Suppressor macrophage (primary cell): ENCODE results near the gene FAM193B.
"Not testable (repeated sequence)": the region's sequence is repeated elsewhere in the genome, so short reads cannot be mapped to it uniquely, and the experiment has no call there.

Experiments
- DNase-seq, 4 experiments: peaks; one replicate each; pipeline ENCODE4 v3.0.0-alpha.2; 2020 to 2022

The FAM193B gene

GRCh38 chr5:177537389-177538361, 16.7 kb downstream of the FAM193B start:
- no peak for DNase-seq

DNA sequence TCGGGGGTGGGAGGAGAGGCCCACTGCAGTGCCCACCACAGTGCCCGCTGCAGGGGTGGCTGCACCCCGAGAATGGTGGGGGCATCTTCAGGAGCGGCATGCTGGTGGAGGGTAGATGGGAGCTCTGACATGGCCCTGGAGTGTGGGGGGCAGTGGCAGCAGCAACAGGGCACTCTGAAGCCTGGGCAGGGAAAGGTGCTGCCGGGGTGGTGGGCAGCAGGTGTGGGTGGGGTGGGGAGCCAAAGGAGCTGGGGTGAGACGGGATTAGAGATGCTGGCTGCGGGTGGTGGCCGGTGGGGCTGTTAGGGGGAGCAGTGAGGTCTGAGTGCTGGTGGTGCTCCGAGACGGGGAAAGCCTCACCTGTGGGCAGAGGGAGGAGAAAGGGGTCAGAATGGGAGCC, 18.0 kb downstream of the FAM193B start:
- DNase-seq = no peak

GRCh38 chr5:177535125-177535524, 19.2 kb downstream of the FAM193B start:
- no peak for DNase-seq

DNA sequence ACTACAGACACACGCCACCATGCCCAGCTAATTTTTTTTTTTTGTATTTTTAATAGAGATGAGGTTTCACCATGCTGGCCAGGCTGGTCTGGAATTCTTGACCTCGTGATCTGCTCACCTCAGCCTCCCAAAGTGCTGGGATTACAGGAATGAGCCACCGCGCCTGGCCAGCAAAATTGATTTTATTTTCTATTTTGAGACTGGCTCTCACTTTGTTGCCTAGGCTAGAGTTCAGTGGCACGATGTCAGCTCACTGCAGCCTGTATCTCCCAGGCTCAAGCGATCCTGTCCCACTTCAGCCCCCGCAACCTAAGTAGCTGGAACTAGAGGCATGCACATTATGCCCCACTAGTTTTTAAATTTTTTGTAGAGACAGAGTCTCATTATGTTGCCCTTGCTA, 19.9 kb downstream of the FAM193B start:
- DNase-seq = not testable (repeated sequence)

DNA sequence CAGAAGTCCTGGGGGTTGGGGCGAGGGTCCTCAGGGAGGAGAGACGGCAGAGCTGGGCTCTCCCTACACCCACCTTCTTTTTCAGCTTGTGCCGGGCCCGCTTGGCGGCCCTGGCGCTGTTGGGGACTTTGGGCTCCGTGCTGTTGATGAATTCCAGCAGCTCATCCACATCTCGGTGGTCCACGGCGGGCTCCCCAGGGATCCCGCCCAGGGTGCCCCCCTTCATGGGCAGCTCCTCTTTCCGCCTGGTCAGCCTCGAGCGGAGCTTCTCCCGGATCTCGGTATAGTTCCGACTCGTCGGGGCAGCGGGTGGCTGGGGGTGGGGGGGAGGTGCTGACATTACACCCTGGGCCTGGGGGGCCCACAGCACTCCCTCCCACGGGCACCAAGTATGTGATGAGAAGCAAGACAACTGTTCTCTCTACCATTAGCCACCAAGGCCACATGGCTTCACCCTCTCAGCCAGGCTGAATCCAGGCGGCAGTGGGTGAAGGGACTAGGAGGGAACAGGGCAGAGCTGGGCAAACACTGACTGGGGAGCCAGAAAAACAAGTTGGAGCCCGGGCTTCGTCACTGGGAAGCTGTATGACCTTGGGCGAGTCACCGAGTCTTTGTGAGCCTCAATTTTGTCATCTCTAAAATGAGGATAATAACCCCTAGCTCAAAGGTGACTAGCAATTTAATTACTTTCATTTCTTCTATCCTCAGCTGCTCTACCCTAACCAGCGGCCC, 23.0 kb downstream of the FAM193B start:
- no peak for DNase-seq

DNA sequence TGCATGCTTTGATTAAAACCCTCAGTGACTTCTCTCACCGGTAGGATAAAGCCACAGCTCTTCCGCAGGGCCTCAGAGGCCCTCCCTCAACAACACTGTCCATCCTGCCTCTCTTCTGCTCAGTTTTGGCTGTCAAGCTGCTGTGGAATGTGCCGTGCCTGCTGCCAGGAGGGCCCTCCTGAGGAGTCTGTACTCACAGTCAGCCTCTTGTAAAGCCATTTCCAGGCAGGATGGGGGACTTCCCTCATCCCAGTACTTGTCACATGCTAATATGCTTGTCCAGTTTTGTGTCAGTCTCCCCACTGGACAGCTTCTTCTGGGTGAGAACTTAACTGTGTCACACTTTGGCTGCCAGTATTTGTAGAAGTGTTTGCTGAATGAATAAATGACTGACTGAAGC, 23.7 kb downstream of the FAM193B start:
- no peak for DNase-seq

GRCh38 chr5:177529247-177530203, 24.8 kb downstream of the FAM193B start:
- no peak for DNase-seq

- no peak for DNase-seq
Observed at GRCh38 chr5:177528631-177529030, 25.7 kb downstream of the FAM193B start.

DNA sequence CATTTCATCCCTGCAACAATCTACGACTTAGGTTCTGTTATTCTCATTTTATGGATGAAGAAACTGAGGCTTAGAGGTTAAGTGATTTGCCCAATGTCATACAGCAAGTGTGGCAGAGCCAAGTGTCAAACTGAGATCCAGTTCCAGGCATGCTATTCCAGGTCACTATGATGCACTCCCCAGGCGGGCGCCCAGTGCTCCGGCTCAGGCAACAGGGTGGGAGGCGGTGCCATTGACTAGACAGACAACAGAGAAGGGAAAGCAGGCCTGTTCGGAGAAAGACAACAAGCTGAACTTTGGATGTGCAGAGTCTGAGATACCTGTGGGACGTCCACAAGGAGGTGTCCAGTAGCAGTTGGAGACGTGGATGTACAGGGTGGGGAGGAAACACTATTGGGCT, 26.8 kb downstream of the FAM193B start:
- no peak for DNase-seq

DNA sequence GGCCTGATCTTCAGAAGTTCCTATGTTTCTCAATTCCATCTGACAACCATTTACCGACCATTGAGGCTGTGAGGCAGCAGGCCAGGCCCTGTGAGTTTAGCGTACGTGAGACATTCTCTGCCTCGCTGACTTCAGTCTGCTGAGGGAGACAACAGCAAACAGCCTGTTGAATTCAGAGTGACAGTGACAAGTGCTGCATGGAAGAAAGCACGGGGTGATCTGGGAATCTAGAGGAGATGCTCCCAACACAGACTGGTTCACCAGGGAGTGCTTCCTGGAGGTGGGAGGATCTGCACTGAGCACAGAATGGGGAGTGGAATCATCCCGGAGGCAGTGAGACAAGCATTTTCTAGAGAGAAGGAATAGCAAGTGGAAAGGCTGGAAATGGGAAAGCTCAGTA, 27.6 kb downstream of the FAM193B start:
- no peak for DNase-seq

- DNase-seq = no peak
Observed at GRCh38 chr5:177526191-177526590, 28.2 kb downstream of the FAM193B start.

DNA sequence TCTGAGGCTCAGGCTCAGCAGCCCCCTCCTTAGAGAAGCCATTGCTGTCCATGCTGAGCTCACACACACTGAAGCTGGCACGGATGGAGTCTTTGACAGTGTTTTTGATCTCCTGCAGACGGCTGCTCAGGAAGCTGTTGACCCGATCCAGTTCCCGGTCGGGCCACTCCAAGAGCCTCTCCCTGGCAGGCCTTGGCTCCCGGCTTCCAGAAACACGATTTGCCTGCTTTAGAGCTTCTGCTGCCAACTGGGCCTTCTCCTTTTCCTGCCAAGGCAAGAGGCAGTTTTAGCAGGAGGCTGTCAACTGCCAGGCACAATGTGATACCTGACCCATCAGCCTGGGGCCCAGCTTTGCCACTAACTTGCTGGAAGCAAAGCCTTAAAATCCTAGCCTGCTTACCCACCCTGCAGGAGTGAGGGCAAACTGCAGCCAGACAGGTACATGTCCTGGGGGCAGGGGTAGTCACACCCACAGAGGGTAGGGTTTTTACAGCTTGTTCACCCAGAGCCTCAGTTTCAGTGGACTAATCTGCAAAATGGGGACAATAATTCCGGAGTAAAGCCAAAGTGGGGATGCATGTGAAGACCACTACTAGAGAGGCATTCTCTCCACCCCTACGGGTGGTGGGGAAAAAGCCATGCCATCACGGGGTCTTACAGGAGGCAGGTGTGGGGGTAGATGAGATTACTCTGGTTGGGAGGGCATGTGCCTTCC, 29.3 kb downstream of the FAM193B start:
- no peak for DNase-seq

DNA sequence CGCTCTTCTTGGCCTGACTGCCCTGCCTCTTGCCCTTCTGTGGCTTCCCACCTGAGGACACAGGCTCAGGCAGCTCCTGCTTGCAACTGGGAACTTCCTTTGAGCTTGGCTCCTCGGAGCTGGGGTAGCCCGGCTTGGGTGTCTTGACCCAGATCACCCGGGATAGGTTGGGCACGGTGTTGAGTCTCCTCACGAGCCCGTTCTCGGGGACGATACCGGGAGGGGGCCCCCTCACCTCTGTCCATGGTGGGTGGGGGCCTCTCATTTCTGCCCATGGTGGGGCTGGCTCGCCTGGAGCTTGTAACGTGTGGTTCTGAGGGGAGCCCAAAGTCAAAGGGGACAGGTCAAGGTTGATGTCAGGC, 29.8 kb downstream of the FAM193B start:
- DNase-seq = no peak

- no peak for DNase-seq
Observed at GRCh38 chr5:177523711-177524538, 30.4 kb downstream of the FAM193B start.

DNA sequence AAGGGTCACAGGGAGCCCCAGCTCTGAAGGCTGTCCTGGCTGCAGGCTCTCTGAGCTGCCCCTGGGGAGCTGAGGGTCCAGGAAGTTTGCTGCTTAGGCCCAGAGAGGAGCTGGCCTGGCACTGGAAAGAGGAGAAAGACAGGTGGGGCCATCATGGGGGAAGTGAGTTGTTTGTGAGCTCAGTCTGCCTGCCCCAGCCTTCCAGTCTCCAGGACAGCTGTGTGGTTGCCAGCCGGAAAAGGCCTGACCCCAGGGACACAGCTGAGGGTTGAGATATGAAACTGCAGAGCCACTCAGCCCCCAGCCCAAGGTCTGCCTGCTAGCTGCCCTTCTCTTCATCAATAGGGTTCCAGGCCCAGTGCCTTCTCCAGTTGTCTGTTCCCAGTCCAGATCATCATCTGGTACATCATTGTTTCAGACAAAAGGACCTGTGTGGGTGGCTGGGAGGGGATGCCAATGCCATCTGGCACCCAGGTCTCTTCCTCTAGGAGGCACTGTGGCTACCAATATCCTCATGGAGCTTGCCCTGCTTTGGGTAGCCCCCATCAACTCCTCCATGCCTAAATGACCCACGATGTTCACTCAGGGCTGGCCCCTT, 33.3 kb downstream of the FAM193B start:
- DNase-seq = no peak

DNA sequence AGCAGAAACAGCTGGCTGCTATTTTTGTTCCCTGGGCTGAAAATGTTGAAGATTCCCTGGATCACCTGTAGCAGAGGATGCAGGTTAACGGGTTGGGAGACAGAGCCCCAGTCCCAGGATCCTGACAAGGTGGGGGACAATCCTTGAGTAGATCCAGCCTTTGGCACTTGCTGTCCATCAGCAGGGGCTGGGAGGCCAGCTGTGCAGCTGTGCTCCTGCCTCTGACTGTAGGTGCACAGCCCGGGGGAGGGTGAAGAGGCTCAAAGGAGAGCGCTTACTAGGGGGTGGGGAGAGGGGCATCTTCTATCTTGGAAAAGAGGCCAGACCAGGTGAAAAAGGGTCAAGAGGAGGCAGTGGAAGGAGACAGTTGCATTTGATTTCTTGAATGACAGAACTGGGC, 34.1 kb downstream of the FAM193B start:
- no peak for DNase-seq

- no peak for DNase-seq
Observed at GRCh38 chr5:177519463-177520235, 34.7 kb downstream of the FAM193B start.

GRCh38 chr5:177516601-177517568, 37.5 kb downstream of the FAM193B start, which contains the start of gene DDX41:
Gene DDX41 (minus strand): TSS chr5:177516961. CDS start chr5:177516945, 16 bp downstream.
- peak; percentile 98 to 99 (median 98) for DNase-seq
